HG03565 (cell line): Measurements from ENCODE around the gene CGNL1.

Source experiments
- ATAC-seq: cut with Tn5 transposase; IDR thresholded peaks from one replicate; pipeline ENCODE4 v1.9.1; 2021; ENCODE audit warnings: mild to moderate bottlenecking, moderate library complexity; ENCODE audit not compliant: unreplicated experiment

CGNL1 gene

DNA sequence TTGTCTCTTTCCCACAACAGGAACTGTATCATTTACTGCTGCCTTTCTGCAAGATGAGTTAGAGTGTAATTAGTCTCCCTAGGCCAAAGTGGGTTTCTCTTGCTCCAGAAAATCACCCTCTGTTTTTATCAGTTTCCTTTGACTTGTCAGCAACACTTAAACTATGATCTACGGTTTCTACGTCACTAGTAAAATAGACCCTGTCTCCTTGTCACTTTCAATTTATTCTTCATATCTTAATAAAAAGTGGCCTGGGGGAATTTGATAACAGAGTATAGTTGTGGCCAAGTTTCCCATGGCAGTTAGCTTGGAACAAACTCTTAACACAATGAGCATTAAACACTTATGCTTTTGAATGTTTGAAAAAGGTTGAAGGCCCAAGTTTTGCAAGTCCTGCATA lies 79.6 kb downstream of the CGNL1 start:
- no peak for ATAC-seq

DNA sequence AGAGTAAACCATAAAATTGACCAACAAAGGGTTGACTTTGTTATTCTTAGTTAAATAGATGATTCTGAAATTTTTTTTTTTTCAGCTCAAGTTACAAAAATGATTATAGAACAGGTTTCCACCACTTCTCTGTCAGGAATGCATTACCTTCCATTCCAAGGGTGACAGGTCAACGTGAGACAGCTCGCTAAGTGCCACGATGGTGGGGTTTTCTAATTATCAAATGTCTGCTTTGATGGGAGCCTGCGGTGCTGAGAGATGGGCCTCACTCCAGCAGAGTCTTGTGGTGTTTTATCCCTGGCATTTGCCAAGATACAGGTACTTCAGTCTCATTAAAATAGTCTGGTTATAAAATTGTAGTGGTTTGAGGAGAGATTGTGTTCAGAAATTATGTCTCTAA lies 80.3 kb downstream of the CGNL1 start:
- no peak for ATAC-seq

DNA sequence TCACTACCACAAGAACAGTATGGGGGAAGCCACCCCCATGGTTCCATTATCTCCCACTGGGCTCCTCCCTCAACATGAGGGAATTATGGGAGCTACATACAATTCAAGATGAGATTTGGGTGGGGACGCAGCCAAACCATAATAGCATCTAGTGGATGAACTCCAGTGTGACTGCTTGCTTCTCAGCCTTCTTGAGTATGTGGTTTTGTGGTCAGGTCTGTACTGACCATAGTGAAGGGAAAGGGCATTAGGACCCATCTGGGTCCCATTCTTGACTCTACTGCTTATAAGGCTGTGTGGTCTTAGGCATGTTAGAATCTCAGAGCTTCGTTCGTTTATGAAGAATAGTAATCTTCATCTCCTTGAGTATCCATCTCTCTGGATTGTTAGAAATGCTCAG lies 81.4 kb downstream of the CGNL1 start:
- no peak for ATAC-seq

- ATAC-seq, result no peak
Observed at GRCh38 chr15:57458356-57458781, 82.1 kb downstream of the CGNL1 start.

DNA sequence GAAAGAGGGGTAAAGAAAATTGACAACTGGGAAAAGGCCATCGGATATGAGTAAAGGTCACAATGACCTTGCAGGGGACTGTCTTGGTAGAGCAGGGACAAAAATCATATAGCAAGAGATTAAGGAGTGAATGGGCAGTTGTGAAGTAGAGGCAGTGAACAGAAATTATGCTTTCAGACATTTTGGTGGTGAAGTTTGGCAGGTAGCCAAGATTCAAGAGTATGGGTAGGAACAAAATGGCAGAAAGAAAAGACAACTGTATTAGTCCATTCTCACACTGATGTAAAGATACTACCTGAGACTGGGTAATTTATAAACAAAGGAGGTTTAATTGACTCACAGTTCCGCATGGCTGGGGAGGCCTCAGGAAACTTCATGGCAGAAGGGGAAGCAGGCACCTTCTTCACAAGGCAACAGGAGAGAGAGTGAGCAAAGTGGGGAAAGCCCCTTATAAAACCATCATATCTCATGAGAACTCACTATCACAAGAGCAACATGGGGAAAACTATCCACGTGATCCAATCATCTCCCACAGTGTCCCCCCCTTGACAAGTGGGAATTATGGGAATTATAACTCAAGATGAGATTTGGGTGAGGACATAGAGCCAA lies 84.0 kb downstream of the CGNL1 start:
- ATAC-seq, result no peak

GRCh38 chr15:57461541-57461940 lies 85.2 kb downstream of the CGNL1 start:
- ATAC-seq, result no peak

GRCh38 chr15:57462381-57462780 lies 86.1 kb downstream of the CGNL1 start:
- ATAC-seq, result no peak

- ATAC-seq, result no peak
Observed at GRCh38 chr15:57463360-57463759, 87.1 kb downstream of the CGNL1 start.

- ATAC-seq, result no peak
Observed at GRCh38 chr15:57464480-57464879, 88.2 kb downstream of the CGNL1 start.

DNA sequence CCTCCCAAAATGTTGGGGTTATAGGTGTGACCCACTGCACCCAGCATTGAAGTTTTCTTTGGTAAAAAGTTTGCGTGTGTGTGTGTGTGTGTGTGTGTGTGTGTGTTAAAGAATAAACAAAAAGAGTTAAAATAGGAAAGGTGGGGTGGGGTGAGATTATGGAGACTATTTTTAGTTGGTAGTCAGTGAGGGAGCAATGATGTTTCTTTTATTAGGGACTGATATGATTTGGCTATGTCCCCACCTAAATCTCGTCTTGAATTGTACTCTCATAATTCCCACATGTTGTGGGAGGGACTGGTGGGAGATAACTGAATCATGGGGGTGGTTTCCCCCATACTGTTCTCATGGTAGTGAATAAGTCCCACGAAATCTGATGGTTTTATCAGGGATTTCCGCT lies 92.2 kb downstream of the CGNL1 start:
- no peak for ATAC-seq

DNA sequence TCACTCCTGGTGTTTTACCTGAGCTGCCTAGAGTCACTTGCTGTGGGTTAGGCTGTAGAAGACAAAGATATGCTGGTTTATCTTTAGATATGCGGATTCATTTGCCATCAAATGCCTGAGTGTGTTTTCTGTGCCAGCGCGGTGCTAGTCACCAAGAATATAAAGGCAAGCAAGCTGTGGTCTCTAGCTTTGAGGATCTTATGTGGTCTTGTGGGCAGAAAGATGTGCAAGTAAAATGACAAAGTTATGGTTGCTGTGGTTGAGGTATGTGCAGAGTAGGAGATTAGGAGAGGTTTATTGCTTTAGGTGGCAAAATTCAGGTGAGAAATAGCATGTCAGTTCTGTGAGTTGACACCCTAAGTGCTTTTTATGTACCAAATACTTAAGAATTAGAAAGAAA lies 94.2 kb downstream of the CGNL1 start:
- ATAC-seq, result no peak

GRCh38 chr15:57472861-57473260 lies 96.6 kb downstream of the CGNL1 start:
- ATAC-seq, result no peak

GRCh38 chr15:57476533-57476975 lies 100.2 kb downstream of the CGNL1 start:
- no peak for ATAC-seq

DNA sequence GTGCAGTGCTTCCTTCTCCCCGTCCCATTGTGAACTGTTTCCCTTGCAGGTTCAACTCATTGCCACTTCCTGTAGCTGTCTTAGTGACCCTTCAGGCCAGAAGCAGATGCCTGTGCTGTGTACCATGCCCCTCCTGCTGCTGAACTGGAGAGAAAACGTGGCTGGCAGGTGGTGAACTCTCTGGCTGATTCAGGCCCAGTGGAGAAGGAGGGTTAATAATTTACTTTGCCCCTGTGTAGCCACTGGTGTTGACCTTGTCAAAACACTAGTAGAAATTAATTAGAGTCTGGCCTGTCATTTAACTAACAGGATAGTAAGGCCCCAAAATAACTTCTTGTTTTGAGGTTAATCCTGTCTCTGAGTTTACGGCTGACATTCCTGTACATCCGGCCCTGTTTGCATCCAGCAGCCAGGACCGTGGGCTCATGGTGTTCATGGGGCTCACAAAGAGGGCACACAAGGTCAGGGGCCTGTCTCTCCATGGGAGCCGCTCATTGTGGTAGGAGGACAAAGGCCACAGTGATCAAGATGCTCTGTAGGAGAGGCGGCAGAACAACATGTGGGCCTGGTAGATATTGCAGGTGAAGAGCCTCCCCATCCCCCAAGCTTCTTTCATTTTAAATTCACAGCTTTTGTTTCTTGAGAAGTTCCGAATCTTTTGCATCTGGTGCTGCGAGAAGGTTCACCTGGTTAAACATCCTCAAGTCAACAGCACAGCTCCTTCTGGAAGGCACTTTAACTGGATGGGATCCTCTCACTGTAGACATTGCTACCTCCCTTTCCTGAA lies 101.6 kb downstream of the CGNL1 start:
- ATAC-seq, result no peak

DNA sequence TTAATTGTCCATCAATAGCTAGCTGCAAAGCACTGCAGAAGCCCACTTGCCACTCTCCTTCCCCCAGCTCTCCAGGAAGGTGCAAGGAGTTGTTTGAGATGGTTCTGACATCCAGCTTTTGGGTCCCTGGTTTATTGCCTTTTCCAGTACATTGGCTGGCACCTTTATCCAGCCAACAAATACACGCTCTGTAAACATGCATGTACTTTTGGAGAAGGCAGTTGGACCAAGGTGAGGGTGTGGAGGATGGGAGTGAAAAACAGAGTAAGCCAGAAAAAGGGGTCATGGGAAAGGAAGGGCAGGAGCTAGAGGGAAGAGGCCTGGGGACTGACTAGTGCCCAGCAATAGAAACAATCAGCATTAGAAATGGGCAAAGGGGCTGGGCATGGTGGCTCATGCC lies 102.7 kb downstream of the CGNL1 start:
- ATAC-seq, result no peak

DNA sequence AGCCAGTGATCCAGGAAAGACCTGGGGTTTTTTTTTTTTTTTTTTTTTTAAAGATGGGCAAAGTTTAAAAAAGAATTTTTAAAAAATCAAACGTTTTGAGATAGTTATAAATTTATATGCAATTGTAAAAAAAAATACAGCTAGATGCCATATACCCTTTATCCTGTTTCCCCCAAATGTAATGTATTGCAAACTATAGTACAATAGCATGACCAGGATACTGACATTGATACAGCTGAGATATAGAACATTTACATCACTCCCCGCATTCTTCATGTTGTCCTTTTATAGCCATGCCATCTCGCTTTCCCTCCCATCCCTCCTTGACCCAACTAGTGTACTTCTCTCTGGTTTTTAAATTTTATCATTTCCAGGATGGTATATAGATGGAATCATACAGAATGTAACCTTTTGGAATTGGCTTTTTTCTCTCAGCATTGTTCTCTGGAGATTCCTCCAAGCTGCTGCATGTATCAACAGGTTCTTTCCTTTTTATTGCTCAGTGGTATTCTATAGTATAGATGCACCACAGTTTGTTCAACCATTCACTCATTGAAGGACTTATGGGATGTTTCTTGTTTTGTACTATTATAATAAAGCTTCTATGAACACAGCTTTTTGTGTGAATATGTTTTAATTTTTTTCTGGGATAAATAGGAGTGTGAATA lies 104.9 kb downstream of the CGNL1 start:
- no peak for ATAC-seq

GRCh38 chr15:57485869-57486268 lies 109.6 kb downstream of the CGNL1 start:
- ATAC-seq, result no peak

DNA sequence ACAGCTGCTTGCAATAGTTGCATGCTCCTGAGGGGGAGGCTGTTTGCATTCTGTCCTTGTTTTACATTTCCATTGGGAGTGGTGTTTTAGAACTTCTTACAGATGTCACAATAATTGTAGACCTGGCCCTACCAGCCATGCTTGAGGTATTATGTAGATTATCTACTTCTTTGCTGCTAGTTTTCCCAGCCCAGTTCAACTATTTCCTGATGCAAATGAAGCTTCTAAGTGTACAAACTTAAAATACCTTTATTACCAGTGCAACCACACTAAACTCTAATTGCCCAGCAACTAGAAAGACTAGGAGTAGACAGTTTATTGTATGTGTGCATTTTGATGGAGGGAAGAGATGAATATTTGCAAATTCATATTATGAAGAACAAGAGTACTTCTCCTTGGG lies 110.5 kb downstream of the CGNL1 start:
- ATAC-seq, result no peak

DNA sequence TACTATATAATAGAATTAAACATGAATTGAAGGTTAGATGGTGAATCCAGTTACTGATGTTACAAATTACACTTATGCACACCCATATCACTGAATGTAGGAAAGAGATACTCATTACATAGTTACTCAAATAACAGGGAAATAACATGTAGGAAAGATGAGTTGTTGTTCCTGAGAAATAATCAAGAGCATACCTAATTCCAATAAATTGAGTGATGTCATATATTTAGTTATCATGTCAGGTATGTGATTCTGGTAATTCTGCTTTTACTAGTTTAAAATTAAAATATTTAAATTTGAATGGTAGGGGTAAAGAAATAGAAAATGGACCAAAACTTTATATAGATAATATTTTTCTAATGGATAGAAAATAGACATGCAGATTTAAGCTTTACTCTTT lies 112.8 kb downstream of the CGNL1 start:
- no peak for ATAC-seq

DNA sequence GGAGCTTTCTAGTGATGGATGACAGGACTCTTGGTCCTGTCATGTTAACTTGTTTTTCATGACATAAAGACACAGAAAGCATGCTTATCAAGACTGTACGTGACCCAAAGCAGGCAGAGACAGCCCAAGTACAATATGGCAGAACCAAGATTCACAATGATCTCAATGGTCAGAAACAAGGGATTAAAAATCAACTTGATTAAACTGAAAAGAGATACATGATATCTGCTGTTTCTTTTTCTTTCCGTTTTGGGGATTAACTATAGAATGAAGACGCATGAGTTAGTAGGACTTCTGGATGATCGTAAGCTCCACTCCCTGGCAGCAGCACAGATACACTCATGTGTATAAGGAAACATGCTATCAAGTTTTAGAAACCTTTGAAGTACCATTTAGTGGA lies 117.0 kb downstream of the CGNL1 start:
- ATAC-seq, result no peak

- no peak for ATAC-seq
Observed at GRCh38 chr15:57494581-57494980, 118.3 kb downstream of the CGNL1 start.

- no peak for ATAC-seq
Observed at GRCh38 chr15:57495041-57495440, 118.7 kb downstream of the CGNL1 start.
